AG09319 (cell line): ENCODE data around the gene DHFR2.
"Not testable (repeated sequence)": the region's sequence is repeated elsewhere in the genome, so short reads cannot be mapped to it uniquely, and the experiment has no call there.

Experiments used
- DNase-seq: peaks from one replicate; pipeline ENCODE4 v3.0.0-alpha.2; 2010; ENCODE audit warnings: low read depth; ENCODE audit errors: extremely low read depth
- TF ChIP-seq, protein P1 (sequence below): IDR thresholded peaks from 2 replicates; pipeline ENCODE4 v1.5.1; 2011; ENCODE audit warnings: low read depth, mild to moderate bottlenecking, inconsistent platforms, low read length, moderate library complexity

Gene DHFR2

DNA sequence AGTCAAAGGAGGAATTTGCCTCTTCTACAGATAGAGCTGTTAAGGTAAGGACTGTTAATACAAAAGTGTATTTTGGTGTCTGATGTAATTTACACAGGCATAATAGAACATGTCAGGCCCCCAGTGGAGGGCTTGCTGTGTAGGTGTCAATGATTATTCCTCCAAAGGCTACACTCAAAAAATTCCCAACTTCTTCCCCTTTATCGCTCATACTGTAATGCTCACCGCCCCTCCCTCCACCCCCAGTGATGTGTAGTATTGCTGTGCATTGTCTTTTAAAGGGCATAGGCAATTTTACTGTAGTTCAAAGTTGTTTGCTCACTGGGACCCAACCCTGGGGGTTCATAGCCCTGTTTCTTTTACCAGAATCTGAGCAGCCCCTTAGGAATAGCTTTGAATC lies 32.4 kb upstream of the DHFR2 start:
- TF ChIP-seq, protein P1, sequence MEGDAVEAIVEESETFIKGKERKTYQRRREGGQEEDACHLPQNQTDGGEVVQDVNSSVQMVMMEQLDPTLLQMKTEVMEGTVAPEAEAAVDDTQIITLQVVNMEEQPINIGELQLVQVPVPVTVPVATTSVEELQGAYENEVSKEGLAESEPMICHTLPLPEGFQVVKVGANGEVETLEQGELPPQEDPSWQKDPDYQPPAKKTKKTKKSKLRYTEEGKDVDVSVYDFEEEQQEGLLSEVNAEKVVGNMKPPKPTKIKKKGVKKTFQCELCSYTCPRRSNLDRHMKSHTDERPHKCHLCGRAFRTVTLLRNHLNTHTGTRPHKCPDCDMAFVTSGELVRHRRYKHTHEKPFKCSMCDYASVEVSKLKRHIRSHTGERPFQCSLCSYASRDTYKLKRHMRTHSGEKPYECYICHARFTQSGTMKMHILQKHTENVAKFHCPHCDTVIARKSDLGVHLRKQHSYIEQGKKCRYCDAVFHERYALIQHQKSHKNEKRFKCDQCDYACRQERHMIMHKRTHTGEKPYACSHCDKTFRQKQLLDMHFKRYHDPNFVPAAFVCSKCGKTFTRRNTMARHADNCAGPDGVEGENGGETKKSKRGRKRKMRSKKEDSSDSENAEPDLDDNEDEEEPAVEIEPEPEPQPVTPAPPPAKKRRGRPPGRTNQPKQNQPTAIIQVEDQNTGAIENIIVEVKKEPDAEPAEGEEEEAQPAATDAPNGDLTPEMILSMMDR = no peak
- no peak for DNase-seq

DNA sequence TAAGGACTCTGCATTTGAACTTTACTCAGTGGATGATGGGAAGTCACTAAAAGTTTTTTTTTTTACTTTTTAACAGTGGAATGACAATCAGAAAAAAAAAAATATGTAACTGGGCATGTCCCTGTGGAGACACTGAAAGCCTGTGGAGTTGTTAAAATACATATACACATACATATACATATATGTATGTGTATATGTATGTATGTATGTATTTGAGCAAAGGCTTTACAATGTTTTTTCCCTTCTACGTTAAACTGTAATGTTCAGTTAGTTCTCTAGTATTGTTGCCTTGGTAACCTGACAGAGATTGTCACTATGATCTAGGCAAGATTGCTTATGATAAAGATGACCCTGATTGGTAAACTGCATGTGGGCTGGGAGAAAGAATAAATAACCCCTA lies 30.4 kb upstream of the DHFR2 start:
- TF ChIP-seq, protein P1 = no peak

DNA sequence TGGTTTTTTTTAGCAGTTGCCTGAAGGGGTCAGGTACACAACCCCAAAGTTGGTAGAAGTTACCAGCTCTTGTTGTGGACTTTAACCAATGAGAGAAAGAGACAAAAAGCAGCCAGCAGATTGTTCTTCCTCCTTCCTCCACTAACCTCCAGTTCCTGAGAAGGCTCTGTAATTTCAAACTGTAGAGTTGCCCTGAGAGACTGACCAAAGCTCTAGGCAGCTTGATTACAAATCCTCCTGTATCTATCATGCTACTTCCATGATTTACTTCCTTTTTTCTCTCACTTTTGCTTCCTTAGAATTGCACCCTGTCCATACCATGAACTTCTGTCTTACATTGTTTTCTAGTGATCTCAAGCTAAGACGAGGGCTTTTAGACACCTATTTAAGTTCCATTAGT lies 29.4 kb upstream of the DHFR2 start:
- TF ChIP-seq, protein P1 = no peak
- no peak for DNase-seq

More for the DNA sequence above, 30.4 kb upstream of the DHFR2 start:
- no peak for DNase-seq

DNA sequence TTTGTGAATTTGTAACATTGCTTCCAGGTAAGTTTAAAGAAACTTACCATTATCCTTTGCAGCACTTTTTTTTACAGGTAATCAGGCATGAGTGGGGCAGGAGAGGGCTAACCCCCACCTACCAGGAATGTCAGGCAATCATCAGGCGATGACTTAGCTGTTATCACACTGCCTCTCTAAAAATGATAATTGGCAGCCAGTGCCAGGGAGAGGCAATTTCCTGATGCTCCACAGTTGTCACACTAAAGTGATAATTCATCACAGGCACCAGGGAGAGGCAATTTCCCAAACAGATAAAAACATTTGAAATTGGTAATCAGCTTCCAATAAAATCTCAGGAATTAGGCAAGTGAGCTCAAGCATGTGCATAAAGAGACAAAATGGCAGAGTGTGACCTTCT lies 26.4 kb upstream of the DHFR2 start:
- TF ChIP-seq, protein P1 = no peak
- no peak for DNase-seq

DNA sequence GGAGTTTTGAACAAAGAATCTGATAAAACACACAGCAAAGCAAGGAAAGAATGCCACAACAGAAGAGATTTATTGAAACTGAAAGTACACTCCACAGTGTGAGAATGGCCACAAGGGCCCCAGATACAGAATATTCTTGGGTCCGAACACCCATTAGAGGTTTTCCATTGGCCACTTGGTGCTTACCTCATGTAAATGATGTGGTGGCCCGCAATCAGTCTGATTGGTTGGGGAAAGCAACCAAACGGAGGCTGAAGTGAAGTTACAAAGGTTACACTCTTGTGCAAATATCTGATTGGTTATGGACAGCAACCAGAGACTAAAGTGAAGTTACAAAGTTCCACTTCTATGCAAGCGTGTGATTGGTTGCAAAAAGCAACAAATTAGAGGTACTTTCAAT lies 20.5 kb upstream of the DHFR2 start:
- no peak for DNase-seq
- TF ChIP-seq, protein P1 = no peak

DNA sequence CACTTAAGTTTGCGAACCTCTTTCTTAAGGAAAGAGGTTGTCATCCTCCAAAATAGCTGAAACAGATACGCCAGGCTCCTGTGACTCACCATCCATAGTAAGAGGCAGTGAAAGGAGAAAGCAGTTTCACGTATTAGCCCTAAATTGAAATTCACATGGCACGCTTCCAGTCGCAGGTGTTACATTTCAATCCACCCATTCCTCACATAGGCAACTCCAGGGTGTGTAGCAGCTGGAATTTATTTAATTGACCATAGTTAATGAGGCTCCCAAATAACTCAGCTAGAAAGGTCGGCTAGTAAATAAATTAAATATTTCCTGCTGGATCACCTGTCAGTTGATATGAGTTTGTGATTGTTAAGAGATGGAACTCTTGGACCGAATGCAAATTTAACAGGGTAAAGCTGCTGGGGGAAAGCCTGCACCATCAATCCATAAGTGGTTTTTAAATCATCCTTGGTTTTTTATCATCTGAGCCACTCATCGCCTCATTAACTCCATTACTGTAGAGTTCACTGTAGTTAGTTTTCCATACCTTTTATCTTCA lies 19.7 kb upstream of the DHFR2 start:
- TF ChIP-seq, protein P1 = no peak
- no peak for DNase-seq

DNA sequence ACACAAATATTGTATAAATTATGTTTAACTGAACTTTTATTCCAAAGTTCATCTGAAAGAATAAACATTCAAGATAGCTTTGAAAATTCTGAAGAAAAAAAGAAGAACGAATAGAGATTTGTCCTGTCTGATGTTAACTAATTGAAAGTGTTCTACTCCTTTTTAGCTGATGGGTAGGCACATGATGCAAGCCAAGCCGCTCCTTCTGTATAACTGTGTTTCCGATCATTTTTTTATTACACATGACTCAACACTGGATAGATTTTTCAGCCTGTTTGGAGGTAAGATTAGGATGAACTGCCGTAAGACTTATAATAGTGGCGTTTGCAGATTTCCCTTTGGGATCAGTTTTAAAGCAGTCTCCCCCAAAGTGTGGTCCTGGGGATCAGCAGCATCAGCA lies 19.2 kb upstream of the DHFR2 start:
- no peak for DNase-seq
- TF ChIP-seq, protein P1 = no peak

DNA sequence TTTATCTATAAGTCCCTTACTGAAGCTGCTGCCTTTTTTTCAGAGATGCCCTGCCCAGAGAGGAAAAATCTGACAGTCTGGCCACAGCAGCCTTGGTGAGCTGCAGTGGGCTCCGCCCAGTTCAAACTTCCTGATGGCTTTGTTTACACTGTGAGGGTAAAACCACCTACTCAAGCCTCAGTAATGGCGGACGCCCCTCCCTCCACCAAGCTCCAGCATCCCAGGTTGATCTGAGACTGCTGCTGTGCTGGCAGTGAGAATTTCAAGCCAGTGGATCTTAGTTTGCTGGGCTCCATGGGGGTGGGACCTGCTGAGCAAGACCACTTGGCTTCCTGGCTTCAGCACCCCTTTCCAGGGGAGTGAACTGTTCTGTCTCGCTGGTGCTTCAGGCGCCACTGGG lies 17.8 kb upstream of the DHFR2 start:
- DNase-seq = not testable (repeated sequence)
